Activated T-helper 17 cell treated with anti-CD3 and anti-CD28 coated beads, Interleukin-2, amount 50 U/mL, for 72 hours (primary cell): Measurements from ENCODE around the gene CACNA1B. TPM values are rescaled to one million over a fixed set of nuclear protein-coding genes. Genes with fewer than 3 reads are reported as not detected.

Source experiments
- ATAC-seq: fragments of 150-1000 bp; cut with Tn5 transposase; replicated peaks from 2 replicates; pipeline ENCODE4 v1.10.0; 2021; ENCODE audit warnings: mild to moderate bottlenecking, moderate library complexity
- H3K27ac Mint-ChIP-seq: one replicate; pipeline ENCODE4 v1.8.0; 2022; ENCODE audit warnings: mixed read lengths
- H3K27me3 Mint-ChIP-seq: one replicate; pipeline ENCODE4 v1.8.0; 2022; ENCODE audit warnings: mixed read lengths
- H3K36me3 Mint-ChIP-seq: one replicate; pipeline ENCODE4 v1.8.0; 2022; ENCODE audit warnings: low read depth, mild to moderate bottlenecking, mixed read lengths
- H3K4me1 Mint-ChIP-seq: one replicate; pipeline ENCODE4 v1.8.0; 2022; ENCODE audit warnings: mixed read lengths
- H3K4me3 Mint-ChIP-seq: one replicate; pipeline ENCODE4 v1.8.0; 2022; ENCODE audit warnings: mild to moderate bottlenecking, mixed read lengths
- H3K9me3 Mint-ChIP-seq: one replicate; pipeline ENCODE4 v1.8.0; 2022; ENCODE audit warnings: mixed read lengths
- total RNA-seq, 2 donors: library from RNA; stranded (reverse); gene quantifications; one replicate each; pipeline ENCODE4 v1.2.3, GENCODE V29; 2022

Gene CACNA1B
- total RNA-seq, 2 donors from 2014 or later, result 0.16 TPM; not detected in 1

GRCh38 chr9:137838576-137838975 lies 39.0 kb upstream of the CACNA1B start:
- Mint-ChIP-seq H3K9me3 (no peaks in the 10 kb centered on the region), H3K4me3 (no peak overlapping the region), H3K36me3 (peaks cover 11% of the 10 kb centered on the region), H3K27ac (peak overlapping the region; percentile 36), H3K27me3 (no peaks in the 10 kb centered on the region), H3K4me1 (no peaks in the 10 kb centered on the region)
- no peak for ATAC-seq

GRCh38 chr9:137843355-137843754 lies 34.2 kb upstream of the CACNA1B start:
- H3K27ac Mint-ChIP-seq, result no peak overlapping the region
- H3K4me1 Mint-ChIP-seq, result no peaks in the 10 kb centered on the region
- H3K36me3 Mint-ChIP-seq, result no peaks in the 10 kb centered on the region
- ATAC-seq, result no peak
- H3K27me3 Mint-ChIP-seq, result no peaks in the 10 kb centered on the region
- no peaks in the 10 kb centered on the region for H3K9me3 Mint-ChIP-seq
- no peak overlapping the region for H3K4me3 Mint-ChIP-seq

DNA sequence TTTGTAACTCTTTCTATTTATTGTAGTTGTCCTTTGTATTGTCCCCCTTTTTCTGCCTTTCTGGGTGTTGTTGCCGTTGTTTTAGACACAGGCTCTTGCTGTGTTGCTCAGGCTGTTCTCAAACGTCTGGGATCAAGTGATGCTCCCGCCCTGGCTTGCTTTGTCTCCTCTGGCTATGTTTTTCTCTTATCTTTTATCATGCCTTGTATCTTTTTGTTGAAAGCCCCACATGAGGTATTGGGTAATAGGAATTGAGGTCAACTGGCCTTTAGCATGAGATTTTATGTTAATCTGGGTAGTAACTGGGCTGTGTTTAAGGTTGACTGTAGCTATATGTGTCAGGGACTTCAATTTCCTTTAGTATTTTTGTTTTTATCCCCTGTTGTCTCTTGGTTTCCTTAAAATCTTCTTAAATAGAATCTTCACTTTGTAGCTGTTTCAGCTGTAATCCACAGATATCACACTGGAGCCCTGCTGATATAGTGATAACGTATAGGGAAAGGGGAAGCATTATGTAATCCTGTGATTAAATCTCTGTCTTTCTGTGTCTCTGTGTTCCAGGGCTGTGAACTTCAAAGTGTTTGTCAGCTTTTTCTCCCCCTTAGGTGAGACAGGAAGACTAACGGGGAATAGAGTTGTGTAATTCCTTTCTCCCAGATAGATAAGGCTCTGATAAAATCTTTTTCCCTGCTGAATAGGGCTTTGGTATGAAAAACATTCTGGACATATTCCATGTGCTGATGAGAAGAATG lies 25.9 kb upstream of the CACNA1B start:
- Mint-ChIP-seq H3K4me3 (no peak overlapping the region), H3K27ac (no peak overlapping the region), H3K9me3 (peaks cover 18% of the 10 kb centered on the region), H3K27me3 (no peaks in the 10 kb centered on the region), H3K4me1 (peaks cover 5% of the 10 kb centered on the region), H3K36me3 (no peaks in the 10 kb centered on the region)
- no peak for ATAC-seq

DNA sequence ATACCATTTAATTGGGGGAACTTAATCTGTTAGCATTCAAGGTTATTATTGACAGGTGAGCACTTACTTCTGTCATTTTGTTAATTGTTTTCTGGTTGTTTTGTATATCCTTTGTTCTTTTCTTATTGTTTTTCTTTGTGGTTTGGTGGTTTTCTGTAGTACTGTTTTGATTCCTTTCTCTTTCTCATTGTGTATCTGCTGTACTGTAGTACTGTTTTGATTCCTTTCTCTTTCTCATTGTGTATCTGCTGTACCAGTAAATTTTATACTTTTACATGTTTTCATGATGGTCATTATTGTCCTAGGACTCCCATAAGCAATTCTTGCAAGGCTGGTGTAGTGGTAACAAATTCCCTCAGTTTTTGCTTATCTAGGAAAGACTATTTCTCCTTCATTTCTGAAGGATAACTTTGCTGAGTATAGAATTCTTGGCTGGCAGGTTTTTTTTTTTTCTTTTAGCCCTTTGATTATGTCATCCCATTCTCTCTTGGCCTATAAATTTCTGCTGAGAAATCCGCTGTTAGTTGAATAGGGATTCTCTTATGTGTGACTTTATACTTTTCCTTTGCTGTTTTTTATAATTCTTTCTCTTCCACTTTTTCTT lies 24.1 kb upstream of the CACNA1B start:
- no peak overlapping the region for H3K4me3 Mint-ChIP-seq
- peaks cover 18% of the 10 kb centered on the region for H3K9me3 Mint-ChIP-seq
- ATAC-seq, result peak; percentile 51
- H3K27me3 Mint-ChIP-seq, result no peaks in the 10 kb centered on the region
- H3K27ac Mint-ChIP-seq, result no peak overlapping the region
- peaks cover 5% of the 10 kb centered on the region for H3K4me1 Mint-ChIP-seq
- H3K36me3 Mint-ChIP-seq, result no peaks in the 10 kb centered on the region

DNA sequence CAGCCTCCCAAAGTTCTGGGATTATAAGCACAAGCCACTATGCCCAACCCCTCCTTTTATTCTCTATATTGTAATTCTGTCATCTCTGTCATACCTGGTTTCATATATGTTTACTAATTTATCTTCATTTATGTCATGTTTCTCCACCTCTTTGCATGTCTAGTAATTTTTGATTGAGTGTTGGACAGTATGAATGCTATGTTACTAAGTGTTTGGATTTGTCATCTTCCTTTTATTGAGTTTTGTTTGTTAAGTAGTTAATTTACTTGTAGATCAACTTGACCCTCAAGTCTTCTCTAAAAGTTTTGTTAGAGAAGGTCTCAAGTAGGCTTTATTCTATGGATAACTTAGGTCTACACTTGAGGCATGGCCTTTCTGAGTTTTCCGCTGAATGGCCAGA lies 17.2 kb upstream of the CACNA1B start:
- Mint-ChIP-seq H3K36me3 (peaks cover 4% of the 10 kb centered on the region), H3K4me1 (no peaks in the 10 kb centered on the region), H3K9me3 (peaks cover 21% of the 10 kb centered on the region), H3K4me3 (no peak overlapping the region), H3K27ac (no peak overlapping the region), H3K27me3 (peaks cover 6% of the 10 kb centered on the region)
- no peak for ATAC-seq

DNA sequence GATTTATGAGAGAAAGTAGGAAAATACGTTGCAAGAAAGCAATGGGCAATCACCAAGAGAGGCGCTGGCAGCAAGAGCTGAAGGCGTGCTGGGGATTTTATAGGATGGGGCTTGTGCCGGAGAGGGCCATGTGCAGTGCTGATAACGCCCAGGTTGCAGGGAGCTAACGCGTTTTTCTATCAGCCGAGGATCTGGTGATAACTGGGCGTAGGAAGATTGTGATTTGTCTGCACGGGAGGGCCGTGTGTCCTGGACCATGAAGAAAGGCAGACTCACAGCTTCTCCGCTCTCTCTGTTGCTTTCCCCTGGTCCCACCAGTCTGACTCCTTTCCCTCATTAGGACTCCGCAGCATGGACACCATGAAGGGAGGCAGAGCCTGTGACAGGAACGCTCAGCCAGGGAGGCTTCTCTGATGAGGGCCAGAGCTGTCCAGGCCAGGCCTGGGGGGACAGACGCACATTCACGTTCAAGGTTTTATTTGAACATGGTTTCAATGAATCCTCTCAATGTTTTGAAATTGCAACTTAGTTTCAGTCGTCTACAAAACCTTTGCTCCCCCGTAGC lies 11.9 kb upstream of the CACNA1B start:
- H3K9me3 Mint-ChIP-seq, result peaks cover 7% of the 10 kb centered on the region
- peaks cover 26% of the 10 kb centered on the region for H3K27me3 Mint-ChIP-seq
- no peaks in the 10 kb centered on the region for H3K4me1 Mint-ChIP-seq
- H3K4me3 Mint-ChIP-seq, result no peak overlapping the region
- no peak for ATAC-seq
- H3K36me3 Mint-ChIP-seq, result peaks cover 4% of the 10 kb centered on the region
- H3K27ac Mint-ChIP-seq, result no peak overlapping the region

DNA sequence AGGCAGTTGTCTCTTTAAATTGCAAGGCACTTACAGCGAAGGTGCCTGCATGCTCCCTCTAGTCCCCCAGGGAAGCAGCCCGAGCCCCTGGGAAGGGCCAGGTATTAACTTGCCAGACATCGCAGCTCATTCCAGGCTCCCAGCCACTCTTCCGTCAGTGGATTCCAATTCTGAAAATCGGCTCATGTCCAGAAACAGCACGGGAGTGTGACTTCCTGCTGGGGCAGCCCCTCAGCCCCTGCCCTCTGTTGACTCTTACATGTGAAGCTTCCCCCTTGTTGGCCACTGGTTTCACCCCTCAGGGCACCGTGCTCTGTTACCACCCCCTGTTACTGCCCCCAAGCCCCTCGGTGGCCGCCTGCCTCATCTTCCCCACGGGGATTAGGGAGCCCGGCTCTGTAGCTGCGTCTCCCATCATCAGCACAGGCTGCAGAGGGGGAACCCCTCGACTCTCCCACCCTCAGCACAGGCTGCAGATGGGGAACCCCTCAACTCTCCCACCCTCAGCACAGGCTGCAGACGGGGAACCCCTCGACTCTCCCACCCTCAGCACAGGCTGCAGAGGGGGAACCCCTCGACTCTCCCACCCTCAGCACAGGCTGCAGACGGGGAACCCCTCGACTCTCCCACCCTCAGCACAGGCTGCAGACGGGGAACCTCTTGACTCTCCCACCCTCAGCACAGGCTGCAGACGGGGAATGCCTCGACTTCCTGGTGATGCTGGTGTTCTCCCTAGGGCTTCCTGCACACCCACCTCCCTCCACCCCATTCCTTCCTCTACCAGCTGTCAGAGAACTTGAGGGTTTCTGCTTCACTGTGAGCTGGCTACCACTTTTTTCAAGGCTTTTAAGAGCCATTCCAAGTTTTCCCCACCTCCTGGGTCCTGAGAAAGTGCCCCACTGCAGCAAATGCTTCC lies 11.1 kb upstream of the CACNA1B start:
- H3K4me1 Mint-ChIP-seq, result no peaks in the 10 kb centered on the region
- H3K4me3 Mint-ChIP-seq, result no peak overlapping the region
- peaks cover 7% of the 10 kb centered on the region for H3K9me3 Mint-ChIP-seq
- peaks cover 26% of the 10 kb centered on the region for H3K27me3 Mint-ChIP-seq
- no peak overlapping the region for H3K27ac Mint-ChIP-seq
- H3K36me3 Mint-ChIP-seq, result peaks cover 4% of the 10 kb centered on the region
- no peak for ATAC-seq

GRCh38 chr9:137870432-137870831 lies 7.2 kb upstream of the CACNA1B start:
- Mint-ChIP-seq H3K27ac (no peak overlapping the region), H3K4me1 (no peaks in the 10 kb centered on the region), H3K9me3 (no peaks in the 10 kb centered on the region), H3K4me3 (no peak overlapping the region), H3K27me3 (peaks cover 33% of the 10 kb centered on the region), H3K36me3 (no peaks in the 10 kb centered on the region)
- ATAC-seq, result no peak

- no peak for ATAC-seq
- H3K4me3 Mint-ChIP-seq, result no peak overlapping the region
- no peaks in the 10 kb centered on the region for H3K9me3 Mint-ChIP-seq
- peaks cover 3% of the 10 kb centered on the region for H3K4me1 Mint-ChIP-seq
- no peak overlapping the region for H3K27ac Mint-ChIP-seq
- peaks cover 36% of the 10 kb centered on the region for H3K27me3 Mint-ChIP-seq
- H3K36me3 Mint-ChIP-seq, result peaks cover 5% of the 10 kb centered on the region
Observed at GRCh38 chr9:137872296-137872695, 5.3 kb upstream of the CACNA1B start.

DNA sequence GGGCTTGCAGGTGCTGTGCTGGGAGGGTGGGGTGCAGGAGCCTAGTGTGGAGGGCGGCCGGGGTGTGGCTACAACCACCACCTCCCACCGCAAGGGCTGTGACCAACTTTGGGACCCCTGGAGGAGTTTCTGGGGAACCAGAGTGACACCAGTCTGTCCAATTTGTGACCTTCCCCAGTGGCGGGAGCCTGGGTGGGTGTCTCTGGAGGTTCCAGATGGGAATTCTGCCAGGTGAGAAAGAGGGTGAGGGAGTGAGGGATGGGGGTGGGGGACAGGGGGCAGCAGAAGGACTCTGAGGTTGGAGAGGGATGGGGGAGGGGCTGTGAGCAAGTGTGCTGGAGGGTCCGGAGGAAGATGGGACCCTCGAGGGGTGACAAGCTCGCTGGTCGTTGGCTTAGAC lies 4.2 kb upstream of the CACNA1B start:
- H3K9me3 Mint-ChIP-seq, result no peaks in the 10 kb centered on the region
- ATAC-seq, result no peak
- peaks cover 31% of the 10 kb centered on the region for H3K27me3 Mint-ChIP-seq
- H3K4me3 Mint-ChIP-seq, result no peak overlapping the region
- H3K27ac Mint-ChIP-seq, result no peak overlapping the region
- H3K36me3 Mint-ChIP-seq, result peaks cover 5% of the 10 kb centered on the region
- H3K4me1 Mint-ChIP-seq, result peaks cover 3% of the 10 kb centered on the region

- Mint-ChIP-seq H3K4me1 (peaks cover 3% of the 10 kb centered on the region), H3K9me3 (no peaks in the 10 kb centered on the region), H3K36me3 (peaks cover 5% of the 10 kb centered on the region), H3K27ac (no peak overlapping the region), H3K27me3 (peaks cover 27% of the 10 kb centered on the region), H3K4me3 (no peak overlapping the region)
- no peak for ATAC-seq
Observed at GRCh38 chr9:137873858-137874362, 3.7 kb upstream of the CACNA1B start.

DNA sequence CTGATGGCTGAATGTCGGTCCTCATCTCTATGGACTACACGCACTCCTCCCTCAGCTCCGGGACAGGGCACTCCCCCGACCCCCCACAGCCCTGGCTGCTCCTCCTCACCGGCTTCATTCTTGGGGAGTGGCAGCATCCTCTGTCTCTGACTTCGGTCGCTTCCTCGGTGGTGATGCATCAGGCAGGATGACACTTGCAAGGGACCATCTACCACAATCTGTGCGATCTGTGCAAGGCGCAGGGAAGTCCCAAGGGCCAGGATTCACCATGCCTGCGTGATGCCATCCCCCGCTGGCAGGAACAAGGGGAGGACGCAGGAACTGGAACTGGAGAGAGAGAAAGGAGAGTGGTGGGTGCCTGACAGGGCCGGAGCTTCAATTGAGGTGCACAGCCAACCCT lies 2.2 kb upstream of the CACNA1B start:
- H3K36me3 Mint-ChIP-seq, result peaks cover 5% of the 10 kb centered on the region
- H3K27me3 Mint-ChIP-seq, result peaks cover 28% of the 10 kb centered on the region
- H3K27ac Mint-ChIP-seq, result no peak overlapping the region
- H3K4me3 Mint-ChIP-seq, result no peak overlapping the region
- ATAC-seq, result no peak
- peaks cover 3% of the 10 kb centered on the region for H3K4me1 Mint-ChIP-seq
- no peaks in the 10 kb centered on the region for H3K9me3 Mint-ChIP-seq

DNA sequence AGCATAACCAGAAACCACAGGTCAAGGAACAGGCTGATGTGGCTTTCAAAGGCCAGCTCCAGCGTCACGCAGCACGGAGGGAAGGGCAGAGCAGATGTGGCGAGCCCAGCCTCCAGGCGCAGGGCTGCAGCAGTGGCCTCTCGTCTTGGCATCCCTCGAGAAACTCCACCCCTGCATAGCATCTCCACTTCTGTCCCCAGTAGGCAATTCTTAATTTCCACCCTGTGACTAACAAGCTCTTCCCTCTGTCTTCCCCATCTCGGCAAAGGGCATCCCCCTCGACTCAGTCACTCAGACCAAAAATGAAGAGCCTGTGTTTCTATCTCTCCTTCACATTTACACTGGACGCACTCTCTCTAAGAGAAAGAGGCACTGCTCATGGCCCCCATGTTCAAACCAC lies 1.7 kb upstream of the CACNA1B start:
- peaks cover 28% of the 10 kb centered on the region for H3K27me3 Mint-ChIP-seq
- peaks cover 5% of the 10 kb centered on the region for H3K36me3 Mint-ChIP-seq
- peaks cover 3% of the 10 kb centered on the region for H3K4me1 Mint-ChIP-seq
- no peak overlapping the region for H3K27ac Mint-ChIP-seq
- H3K4me3 Mint-ChIP-seq, result no peak overlapping the region
- no peak for ATAC-seq
- H3K9me3 Mint-ChIP-seq, result no peaks in the 10 kb centered on the region

GRCh38 chr9:137876269-137876668 lies 1.3 kb upstream of the CACNA1B start:
- Mint-ChIP-seq H3K9me3 (no peaks in the 10 kb centered on the region), H3K27me3 (peaks cover 28% of the 10 kb centered on the region), H3K27ac (no peak overlapping the region), H3K36me3 (peaks cover 5% of the 10 kb centered on the region), H3K4me3 (peak overlapping the region; percentile 14), H3K4me1 (peaks cover 3% of the 10 kb centered on the region)
- no peak for ATAC-seq
